ENCODE results near the gene FLNA. TPM values are rescaled to one million over a fixed set of nuclear protein-coding genes. Genes with fewer than 3 reads are reported as not detected.
"Not testable (repeated sequence)": the region's sequence is repeated elsewhere in the genome, so short reads cannot be mapped to it uniquely, and the experiment has no call there.

The FLNA gene
- total RNA-seq, 1 donor from 2014 or later = 2,557 TPM

- no peak for DNase-seq (ENCODE audit: low read depth, low spot score)
Measured at GRCh38 chrX:154307202-154307601, 67.2 kb downstream of the FLNA start.

- no peak for DNase-seq (ENCODE audit: low read depth, low spot score)
Measured at GRCh38 chrX:154305541-154306205, 68.8 kb downstream of the FLNA start.

GRCh38 chrX:154304846-154305245 is 69.6 kb downstream of the FLNA start:
- DNase-seq (ENCODE audit: low read depth, low spot score) = no peak

- DNase-seq (ENCODE audit: low read depth, low spot score) = no peak
Measured at GRCh38 chrX:154303476-154303875, 71.0 kb downstream of the FLNA start.

- DNase-seq (ENCODE audit: low read depth, low spot score) = not testable (repeated sequence)
Measured at GRCh38 chrX:154302998-154303397, 71.4 kb downstream of the FLNA start.

- DNase-seq (ENCODE audit: low read depth, low spot score) = no peak
Measured at GRCh38 chrX:154300816-154301215, 73.6 kb downstream of the FLNA start.

Other genes with a start within 250 kb of the FLNA start
- not detected in 2 replicates for gene OPN1LW, start 230.4 kb downstream of the FLNA start, total RNA-seq
- gene OPN1MW, start 192.0 kb downstream of the FLNA start, total RNA-seq = not detected in 2 replicates
- gene OPN1MW2, start 154.9 kb downstream of the FLNA start, total RNA-seq = not detected in 2 replicates
- gene OPN1MW3, start 117.1 kb downstream of the FLNA start, total RNA-seq = not detected in 2 replicates
- gene TEX28, start 79.5 kb downstream of the FLNA start, total RNA-seq = not detected in 2 replicates
- not detected in 2 replicates for gene TKTL1, start 78.8 kb downstream of the FLNA start, total RNA-seq
- 20.1 and 23.5 TPM in 2 replicates for gene EMD, start 4.7 kb upstream of the FLNA start, total RNA-seq
- gene RPL10, start 23.7 kb upstream of the FLNA start, total RNA-seq = 1,825 and 3,241 TPM in 2 replicates
- gene DNASE1L1, start 34.6 kb upstream of the FLNA start, total RNA-seq = 107 and 134 TPM in 2 replicates
- 17.7 and 18.6 TPM in 2 replicates for gene TAFAZZIN, start 36.9 kb upstream of the FLNA start, total RNA-seq
- 66.5 and 104 TPM in 2 replicates for gene ATP6AP1, start 54.0 kb upstream of the FLNA start, total RNA-seq
- 48.3 and 56.0 TPM in 2 replicates for gene GDI1, start 62.5 kb upstream of the FLNA start, total RNA-seq
- 82.1 and 86.7 TPM in 2 replicates for gene FAM50A, start 69.5 kb upstream of the FLNA start, total RNA-seq
- gene PLXNA3, start 83.6 kb upstream of the FLNA start, total RNA-seq = 6.9 and 10.9 TPM in 2 replicates
- gene LAGE3, start 104.6 kb upstream of the FLNA start, total RNA-seq = 12.5 and 13.0 TPM in 2 replicates
- 47.5 and 56.1 TPM in 2 replicates for gene UBL4A, start 112.0 kb upstream of the FLNA start, total RNA-seq
- 12.5 and 14.3 TPM in 2 replicates for gene SLC10A3, start 116.0 kb upstream of the FLNA start, total RNA-seq
- 21.4 and 23.2 TPM in 2 replicates for gene FAM3A, start 141.6 kb upstream of the FLNA start, total RNA-seq
- 67.9 and 73.6 TPM in 2 replicates for gene G6PD, start 172.2 kb upstream of the FLNA start, total RNA-seq
- gene IKBKG, start 173.0 kb upstream of the FLNA start, total RNA-seq = 19.0 and 19.2 TPM in 2 replicates
- gene CTAG1A, start 210.5 kb upstream of the FLNA start, total RNA-seq = not detected in 2 replicates
- not detected in 2 replicates for gene CTAG1B, start 244.6 kb upstream of the FLNA start, total RNA-seq

Measured in pulmonary artery endothelial cell (primary cell).